Astrocyte (in vitro differentiated cells and primary cell): Measurements from ENCODE around the gene TTC14. TPM values are rescaled to one million over a fixed set of nuclear protein-coding genes. Genes with fewer than 3 reads are reported as not detected.

ENCODE experiments used
- total RNA-seq: library from RNA; stranded (reverse); gene quantifications from 2 replicates; pipeline ENCODE4 v1.2.1, GENCODE V29; 2021

Gene TTC14
- total RNA-seq, 1 donor from 2014 or later, result 42.5 TPM

Other genes starting within 250 kb of the TTC14 start
- not detected in 2 replicates for gene CCDC39, start 77.3 kb downstream of the TTC14 start, total RNA-seq